ENCODE results near the gene ZYG11B.
"Not testable (repeated sequence)": the region's sequence is repeated elsewhere in the genome, so short reads cannot be mapped to it uniquely, and the experiment has no call there.

The ZYG11B gene

DNA sequence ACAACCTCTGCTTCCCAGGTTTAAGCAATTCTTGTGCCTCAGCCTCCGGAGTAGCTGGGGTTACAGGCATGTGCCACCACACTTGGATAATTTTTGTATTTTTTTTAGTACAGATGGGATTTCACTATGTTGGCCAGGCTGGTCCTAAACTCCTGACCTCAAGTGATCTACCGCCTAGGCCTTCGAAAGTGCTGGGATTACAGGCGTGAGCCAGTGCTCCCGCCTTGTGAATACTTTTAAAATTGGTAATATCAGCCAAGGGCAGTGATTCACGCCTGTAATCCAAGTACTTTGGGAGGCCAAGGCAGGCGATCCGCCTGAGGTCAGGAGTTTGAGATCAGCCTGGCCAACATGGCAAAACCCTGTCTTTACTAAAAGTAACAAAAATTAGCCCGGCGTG is 33.7 kb downstream of the ZYG11B start:
- DNase-seq: no peak

DNA sequence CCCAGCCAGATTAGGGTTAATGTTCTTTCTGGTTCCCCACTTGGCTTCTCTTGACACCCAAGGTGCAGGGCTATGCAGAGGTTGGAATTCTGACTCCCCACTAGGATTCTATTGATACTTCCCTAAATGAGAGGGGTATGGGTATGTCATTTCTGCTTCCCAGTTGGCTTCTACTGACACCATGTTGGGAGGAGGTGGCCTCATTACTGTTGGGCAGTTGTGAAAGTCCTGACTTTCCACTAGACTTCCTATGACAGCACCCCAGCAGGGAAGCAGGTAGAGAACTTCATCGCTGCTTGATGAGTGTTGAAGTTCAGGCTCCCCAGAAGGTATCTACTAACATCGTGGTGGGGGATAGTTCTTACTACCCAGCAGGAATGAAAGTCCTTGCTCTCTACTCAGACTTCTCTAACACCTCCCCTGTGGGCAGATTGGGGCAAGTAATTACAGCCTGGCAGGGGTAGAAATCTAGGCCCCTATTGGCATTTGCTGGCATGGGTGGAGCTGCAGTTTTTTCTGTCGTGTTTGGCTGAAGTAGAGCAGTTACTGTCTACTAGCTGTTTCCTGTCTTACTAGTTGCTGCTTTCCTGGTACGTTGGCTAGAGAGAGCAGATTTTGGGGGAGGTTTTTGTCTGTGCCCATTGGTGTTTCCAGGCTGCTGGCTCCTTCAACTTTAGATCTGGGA is 41.5 kb downstream of the ZYG11B start:
- no peak for DNase-seq

DNA sequence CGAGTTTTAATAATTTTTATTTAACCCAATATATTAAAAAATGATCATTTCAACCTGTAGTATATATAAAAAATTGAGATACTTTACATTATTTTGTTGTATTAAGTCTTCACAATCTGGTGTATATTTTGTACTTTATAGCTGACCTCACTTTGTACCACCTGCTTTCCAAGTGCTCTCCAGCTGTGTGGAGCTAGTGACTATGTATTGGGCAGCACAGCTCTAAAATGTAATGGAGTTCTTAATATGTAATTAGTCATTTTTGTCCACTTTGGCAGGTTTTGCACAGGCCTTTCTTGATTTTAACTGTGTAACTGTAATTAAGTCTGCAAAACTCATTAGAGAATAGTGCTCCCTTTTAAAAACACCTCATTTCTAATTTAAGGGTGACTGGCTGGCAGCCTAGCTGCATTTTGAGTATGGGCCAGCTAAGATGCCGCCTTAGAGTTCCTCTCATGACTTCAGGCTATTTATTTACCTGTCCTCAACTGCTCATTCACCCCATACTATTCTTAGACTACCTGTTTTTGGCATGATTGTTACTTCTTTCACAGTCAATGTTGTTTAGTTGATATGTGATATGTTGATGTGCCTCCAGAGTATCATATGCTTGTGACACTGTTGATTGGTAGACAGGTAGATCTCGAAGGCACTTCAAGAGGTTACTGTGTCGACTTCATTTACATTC is 43.2 kb downstream of the ZYG11B start:
- DNase-seq: no peak

DNA sequence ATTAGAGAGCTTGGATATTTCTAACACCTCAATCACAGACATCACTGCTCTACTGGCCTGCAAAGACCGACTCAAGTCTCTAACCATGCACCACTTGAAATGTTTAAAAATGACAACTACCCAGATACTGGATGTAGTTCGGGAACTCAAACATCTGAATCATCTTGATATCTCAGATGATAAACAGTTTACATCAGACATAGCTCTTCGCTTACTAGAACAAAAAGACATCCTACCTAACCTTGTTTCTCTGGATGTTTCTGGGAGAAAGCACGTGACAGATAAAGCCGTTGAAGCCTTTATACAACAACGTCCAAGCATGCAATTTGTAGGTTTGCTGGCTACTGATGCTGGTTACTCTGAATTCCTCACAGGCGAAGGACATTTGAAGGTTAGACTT is 45.1 kb downstream of the ZYG11B start:
- DNase-seq: no peak

DNA sequence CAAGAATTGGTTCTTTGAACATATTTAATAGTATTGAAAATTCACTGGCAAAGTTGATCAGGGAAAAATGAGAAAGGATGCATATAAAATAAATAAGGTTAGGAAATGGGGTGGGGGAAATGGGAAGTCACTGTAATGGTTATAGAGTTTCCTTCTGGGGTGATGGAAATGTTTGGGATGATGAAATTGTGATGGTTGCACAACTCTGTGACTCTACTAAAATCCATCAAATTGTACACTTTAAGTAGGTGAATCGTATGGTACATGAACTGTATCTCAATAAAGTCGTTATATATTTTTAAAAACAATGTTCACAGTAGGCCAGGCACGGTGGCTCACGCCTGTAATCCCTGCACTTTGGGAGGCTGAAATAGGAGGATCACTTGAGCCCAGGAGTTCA is 59.9 kb downstream of the ZYG11B start:
- no peak for DNase-seq

DNA sequence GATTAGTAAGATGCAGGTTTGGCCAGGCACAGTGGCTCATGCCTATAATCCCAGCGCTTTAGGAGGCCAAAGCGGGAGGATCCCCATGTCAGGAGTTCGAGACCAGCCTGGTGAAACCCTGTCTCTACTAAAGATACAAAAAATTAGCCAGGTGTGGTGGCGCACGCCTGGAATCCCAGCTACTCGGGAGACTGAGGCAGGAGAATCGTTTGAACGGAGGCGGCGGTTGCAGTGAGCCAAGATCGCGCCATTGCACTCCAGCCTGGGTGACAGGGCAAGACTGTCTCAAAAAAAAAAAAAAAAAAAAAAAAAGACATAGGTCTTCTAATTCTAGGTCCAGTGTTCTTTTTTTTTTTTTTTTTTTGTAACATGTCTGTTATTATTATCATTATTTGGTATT is 64.2 kb downstream of the ZYG11B start:
- DNase-seq: not testable (repeated sequence)

DNA sequence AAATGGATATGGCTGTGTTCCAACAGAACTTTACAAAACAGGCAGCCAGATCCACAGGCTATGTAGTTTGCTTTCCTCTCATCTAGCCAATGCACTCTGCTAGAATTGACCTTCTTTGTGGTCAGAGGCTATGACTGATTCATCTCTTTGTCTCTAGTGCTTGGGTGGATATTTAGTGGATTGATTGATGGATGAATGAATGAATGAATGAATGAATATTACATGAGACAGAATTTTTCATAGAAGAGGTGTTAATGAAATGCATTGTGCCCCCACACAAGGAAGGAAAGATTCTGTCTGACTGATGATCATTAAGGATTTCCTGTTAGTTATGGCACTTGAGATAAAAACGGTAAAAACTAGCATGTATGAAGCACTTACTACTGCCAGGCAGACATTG is 65.8 kb downstream of the ZYG11B start:
- no peak for DNase-seq

DNA sequence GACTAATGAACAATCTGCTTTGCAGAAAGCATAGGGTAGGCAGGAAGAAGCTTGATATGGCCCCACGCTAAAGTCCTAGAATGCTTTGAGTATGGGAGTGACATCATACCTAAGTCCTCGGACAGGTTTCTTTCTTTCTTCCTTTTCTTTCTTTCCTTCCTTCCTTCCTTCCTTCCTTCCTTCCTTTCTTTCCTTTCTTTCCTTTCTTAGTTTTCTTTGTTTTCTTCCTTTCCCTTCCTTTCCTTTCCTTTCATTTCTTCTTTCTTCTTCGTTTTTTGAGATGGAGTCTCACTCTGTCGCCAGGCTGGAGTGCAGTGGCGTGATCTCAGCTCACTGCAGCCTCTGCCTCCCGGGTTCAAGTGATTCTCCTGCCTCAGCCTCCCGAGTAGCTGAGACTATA is 67.5 kb downstream of the ZYG11B start:
- not testable (repeated sequence) for DNase-seq

DNA sequence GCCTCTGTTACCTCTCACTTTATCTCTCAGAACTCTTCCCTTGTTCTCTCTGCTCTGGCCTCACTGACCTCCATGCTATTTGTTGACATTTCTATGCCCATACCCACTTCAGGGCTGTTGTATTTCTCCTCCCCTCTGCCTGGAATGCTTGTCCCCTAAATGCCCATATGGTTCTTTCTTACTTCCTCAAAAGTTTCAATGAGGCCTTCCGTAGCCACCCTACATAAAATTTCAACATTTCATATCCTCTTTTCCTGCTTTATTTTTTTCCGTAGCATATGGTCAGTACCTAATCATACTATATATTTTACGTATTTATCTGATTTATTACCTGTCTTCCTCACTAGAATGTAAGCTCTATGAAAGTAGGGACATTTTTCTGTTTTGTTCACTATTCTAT is 69.2 kb downstream of the ZYG11B start:
- peak; percentile 70 for DNase-seq

DNA sequence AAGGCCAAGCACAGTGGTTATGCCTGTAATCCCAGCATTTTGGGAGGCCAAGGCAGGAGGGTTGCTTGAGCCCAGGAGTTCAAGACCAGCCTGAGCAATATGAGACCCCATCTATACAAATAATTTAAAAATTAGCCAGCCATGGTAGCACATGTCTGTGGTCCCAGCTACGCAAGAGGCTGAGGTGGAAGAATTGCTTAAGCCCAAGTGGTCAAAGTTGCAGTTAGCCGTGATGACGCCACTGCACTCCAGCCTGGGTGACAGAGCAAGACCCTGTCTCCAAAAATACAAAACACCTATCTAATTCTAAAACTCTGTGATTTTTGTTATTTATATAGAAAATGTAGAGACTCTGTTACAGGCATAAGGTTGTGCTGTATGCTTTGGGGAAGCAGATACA is 72.1 kb downstream of the ZYG11B start:
- DNase-seq: peak; percentile 49

DNA sequence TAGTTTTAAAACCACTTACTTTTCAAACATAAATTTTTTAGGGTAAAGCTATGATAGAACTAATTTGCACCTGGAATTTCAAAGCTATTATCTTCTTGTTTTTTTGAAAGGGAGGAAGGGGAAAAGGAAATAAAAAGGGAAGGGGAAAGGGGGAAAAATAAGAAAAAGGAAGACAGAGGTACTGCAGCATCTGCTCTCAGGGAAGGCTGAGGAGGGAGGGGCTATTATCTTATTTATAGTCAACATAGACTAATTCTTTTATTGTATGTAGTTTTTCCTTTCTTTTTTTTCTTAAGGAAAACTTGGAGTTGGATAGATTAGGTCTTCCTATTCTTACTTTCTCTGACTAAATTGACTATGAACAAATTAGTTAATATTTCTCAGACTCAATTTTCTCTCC is 74.8 kb downstream of the ZYG11B start:
- no peak for DNase-seq

DNA sequence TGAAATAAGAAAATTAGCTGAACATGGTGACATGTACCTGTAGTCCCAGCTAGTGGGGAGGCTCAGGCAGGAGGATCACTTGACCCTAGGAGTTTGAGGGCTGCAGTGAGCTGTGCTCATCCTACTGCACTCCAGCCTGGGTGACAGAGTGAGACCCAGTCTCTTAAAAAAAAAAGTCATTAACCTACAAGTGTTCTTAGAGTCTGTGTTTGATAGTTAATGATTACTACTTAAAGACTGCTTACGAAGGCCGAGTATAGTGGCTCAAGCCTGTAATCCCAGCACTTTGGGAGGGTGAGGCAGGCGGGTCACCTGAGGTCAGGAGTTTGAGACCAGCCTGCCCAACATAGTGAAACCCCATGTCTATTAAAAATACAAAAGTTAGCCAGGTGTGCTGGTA is 77.8 kb downstream of the ZYG11B start:
- not testable (repeated sequence) for DNase-seq

DNA sequence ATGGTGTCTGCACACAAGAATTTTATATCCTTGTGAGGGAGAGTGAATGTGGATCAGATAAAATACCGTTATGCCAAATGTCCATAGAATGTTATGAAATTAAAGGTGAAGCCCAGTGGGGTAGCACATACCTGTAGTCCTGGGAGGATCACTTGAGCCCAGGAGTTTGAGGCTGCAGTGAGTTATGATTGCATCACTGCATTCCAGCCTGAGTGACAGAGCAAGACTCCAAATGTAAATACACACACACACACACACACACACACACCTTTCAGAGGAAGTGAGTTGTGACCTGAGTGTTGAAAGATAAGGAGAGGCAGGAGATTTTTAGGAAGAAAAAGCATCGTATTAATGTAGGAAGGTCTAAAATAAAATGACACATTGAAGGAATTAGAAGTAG is 88.2 kb downstream of the ZYG11B start:
- DNase-seq: no peak

DNA sequence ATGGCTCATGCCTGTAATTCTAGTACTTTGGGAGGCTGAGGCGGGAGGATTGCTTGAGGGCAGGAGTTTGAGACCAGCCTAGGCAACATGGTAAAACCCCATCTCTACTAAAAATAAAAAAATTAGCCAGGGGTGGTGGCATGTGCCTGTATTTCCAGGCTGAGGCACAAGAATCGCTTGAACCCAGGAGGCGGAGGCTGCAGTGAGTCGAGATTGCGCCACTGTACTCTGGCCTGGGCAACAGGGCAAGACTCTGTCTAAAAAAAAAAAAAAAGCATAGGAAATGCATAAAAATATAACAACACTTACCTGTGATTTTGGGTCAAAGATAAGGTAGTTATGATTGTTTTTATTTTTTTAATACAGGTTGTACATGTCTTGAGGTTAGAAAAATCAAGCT is 94.6 kb downstream of the ZYG11B start:
- DNase-seq: not testable (repeated sequence)

DNA sequence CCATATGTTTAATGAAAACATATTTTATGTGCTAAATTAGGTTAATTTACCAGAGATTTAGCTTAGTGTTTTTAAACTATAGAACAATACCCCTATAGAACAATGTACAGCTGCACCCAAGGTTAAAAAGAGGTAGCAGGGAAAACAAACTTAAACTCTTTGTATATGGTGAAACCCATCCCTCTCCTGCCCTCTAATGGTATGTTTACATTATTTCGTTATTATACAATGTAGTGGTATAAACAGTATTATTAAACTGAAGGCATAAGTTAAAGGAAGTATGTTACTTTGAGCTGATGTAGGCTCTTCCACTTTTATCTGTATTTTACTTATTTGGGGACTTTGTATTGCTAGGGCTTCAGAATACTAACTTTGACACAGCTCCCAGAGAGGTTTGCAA is 99.6 kb downstream of the ZYG11B start:
- DNase-seq: peak; percentile 17

DNA sequence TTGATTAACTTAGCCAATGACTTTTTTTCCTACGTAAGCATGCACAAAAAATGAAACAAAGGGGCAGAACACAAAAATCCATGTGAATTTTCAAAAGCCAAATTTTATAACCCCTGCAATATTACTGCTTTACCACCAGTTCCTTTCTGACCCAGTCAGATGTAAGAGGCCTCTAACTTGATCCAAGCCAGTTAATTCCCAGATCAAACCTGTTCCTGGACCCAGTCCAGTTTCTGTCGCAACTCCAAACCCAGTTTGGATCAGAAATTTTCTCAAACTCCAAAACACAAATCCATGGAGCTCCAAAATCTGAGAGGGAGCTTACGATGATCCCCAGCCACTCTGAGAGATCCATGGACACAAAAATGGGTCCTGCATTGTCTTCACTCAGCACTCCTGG is 108.5 kb downstream of the ZYG11B start:
- no peak for DNase-seq

DNA sequence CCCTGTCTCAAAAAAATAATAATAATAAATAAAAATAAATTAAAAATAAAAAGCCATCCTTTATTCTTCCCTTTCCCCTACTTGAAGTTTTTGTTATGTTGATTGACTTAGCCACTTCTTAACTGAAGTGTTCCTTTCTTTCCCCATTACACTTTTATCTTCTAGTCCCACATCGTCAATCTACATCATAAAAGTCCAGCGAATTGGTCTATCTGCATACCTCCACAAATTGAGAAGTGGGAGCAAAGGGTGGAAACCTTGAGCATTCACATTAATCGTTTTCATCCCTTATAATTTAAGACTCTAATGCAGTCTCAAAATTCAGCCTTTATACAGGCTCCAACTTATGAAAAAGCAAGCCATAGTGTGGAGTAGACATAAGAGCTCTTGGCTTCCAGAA is 109.8 kb downstream of the ZYG11B start:
- DNase-seq: no peak

DNA sequence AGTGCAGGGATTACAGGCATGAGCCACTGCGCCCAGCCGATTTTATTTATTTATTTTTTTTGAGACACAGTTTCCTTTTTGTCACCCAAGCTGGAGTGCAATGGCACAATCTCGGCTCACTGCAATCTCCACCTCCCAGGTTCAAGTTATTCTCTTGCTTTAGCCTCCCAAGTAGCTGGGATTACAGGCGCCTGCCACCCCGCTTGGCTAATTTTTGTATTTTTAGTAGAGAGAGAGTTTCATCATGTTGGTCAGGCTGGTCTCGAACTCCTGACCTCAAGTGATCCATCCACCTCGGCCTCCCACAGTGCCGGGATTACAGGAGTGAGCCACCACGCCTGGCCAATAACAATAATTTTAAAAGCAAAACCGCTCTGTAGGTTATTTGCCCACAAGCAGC is 112.9 kb downstream of the ZYG11B start:
- not testable (repeated sequence) for DNase-seq

DNA sequence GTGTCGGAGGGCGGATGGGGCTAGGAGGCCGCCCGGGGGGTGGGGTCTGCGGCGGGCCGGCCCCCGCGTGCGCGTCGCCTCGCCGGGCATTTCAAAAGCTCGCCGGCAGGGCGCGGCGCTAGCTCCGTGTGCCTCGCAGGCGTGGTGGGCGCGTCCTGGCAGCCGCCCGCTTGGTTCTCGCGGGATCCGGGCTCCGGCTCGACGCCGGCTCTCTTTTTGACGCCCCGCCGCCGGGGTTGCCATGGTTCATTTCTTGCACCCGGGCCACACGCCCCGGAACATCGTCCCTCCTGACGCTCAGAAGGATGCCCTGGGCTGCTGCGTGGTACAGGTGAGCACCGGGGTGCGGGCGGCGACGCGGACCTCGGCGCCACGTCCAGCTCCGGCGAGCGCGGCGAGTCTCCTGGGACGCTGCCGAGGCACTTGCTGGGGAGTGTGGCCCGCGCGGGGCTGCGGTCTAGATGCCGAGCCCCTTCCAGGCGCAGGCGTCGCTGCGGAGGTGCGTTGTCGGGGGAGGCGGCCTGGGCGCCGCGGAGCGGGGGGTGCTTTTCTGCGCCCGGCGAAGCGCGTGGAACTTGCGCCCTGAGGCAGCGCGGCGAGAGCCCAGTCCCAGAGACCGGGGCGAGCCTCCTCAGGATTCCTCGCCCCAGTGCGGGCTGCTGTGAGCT is 116.5 kb downstream of the ZYG11B start, which contains the start of gene ZYG11A:
TSS of gene ZYG11A (plus strand) at position 118 of the 668 bp plus-strand sequence. CDS start at position 242, 124 bp downstream.
- DNase-seq: no peak

DNA sequence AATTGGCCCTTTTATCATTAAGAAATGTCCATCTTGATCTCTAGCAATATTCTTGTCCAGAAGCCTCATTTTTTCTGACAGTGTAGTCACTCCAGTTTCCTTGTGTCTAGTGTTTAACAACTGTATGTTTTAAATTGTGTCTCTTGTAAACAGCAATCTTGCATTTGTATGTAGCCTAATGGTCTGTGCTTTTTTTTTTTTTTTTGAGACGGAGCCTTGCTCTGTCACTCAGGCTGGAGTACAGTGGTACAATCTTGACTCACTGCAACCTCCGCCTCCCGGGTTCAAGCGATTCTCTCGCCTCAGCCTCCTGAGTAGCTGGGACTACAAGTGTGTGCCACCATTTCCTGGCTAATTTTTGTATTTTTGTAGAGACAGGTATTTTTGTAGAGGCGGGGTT is 118.9 kb downstream of the ZYG11B start:
- DNase-seq: not testable (repeated sequence)

DNA sequence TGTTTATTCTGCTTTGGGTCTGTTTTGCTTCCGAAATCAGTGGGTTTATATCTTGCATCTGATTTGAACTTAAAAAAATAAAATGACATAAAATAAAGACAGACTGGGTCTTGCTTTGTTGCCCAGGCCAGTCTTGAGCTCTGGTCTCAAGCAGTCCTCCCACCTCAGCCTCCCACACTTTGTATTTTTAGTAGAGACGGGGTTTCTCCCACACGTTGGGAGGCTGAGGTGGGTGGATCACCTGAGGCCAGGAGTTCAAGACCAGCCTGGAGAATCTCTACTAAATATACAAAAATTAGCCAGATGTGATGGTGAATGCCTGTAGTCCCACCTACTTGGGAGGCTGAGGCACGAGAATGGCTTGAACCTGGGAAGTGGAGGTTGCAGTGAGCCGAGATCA is 122.2 kb downstream of the ZYG11B start:
- no peak for DNase-seq

DNA sequence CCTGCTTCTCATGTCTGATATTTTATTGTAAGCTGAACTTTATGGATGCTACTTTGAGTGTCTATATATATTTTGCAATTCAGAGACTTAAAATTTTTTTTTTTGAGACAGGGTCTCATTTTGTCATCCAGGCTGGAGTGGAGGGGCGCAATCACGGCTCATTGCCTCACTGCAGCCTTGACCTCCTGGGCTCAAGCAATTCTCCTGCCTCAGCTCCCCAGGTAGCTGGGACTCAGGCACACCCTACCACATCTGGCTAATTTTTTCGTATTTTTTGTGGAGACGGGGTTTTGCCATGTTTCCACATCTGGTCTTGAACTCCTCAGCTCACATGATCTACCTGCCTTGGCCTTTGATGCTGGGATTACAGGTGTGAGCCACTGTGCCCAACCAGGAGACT is 124.7 kb downstream of the ZYG11B start:
- DNase-seq: no peak

DNA sequence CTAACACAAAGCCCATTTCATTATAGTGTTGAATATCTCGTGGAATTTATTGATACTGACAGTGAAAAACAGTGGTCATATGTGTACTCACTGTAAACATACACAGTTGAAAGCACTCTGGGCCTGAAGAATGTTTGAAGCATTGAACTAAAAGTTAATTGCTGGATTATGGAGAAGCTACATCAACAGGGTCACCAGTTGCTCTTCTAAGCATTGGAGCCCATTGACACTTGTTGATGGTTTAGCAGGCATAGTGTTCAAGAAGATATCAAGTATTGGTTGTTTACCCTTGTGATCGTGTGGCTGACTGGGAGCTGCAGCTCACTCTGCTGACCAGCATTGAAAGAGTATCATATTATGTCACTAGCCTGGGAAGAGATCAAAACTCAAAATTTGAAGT is 126.6 kb downstream of the ZYG11B start:
- DNase-seq: no peak

DNA sequence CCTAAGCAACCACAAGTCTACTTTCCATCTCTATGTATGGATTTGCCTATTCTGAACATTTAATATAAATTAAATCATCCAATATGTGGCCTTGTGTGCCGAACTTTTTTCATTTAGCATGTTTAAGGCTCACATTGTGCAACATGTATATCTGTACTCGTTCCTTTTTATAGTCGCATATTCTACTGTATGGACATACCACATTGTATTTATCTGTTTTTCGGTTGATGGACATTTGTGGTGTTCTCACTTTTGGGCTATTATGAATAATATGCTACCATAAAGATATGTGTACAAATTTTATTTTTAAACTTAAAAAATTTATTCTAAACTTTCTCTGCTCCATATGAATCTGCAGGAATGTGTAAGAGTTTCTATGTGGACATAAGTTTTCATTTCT is 129.3 kb downstream of the ZYG11B start:
- DNase-seq: no peak
